Hypothalamus (tissue), 51 donors: Measurements from ENCODE around the gene UFL1.
A peak's percentile ranks its signal among the peaks of the same experiment; 100 is the strongest.
"Not testable (repeated sequence)": the region's sequence is repeated elsewhere in the genome, so short reads cannot be mapped to it uniquely, and the experiment has no call there.

Source experiments
- DNase-seq, 51 donors: peaks; one replicate each; lab custom pipeline; 2025; lab: John Stamatoyannopoulos, UW

Gene UFL1

DNA sequence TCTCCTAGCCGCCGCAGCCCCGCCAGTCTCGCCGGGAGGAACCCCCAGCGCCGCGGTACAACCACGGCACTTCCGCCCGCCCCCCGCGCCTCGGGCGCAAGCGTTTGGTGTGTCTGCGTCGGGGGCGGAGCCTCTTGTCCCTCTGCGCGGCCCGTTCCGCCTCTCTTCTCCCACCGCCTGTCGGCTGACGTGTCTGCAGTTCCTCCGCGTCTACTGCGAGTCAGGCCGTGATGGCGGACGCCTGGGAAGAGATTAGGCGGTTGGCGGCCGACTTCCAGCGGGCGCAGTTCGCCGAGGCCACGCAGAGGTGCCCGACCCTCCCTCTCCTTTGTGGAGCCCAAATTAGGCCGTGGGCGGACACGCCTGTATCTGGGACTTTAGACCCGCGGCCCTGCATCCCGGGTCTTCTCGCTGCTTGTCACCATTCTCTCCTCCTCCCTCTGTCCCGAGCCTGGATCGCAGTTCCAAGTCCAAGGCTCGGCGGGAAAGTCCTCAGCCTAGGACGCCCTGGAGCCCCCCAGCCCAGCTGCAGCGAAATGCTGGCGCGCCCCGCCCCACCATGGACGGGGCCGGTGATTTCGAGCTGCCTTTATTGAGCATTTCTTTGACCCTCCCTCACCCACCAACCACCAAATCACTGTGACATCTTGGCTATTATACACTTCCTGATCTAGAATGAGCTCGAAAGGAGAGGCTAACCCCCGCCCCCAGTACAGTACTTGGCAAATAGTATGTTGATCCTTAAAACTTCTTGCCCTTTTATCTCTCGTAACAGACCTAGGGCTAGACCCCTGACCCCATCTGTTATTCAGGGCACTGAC is at the start of gene UFL1:
Gene UFL1 (plus strand): TSS at position 163 of the 821 bp plus-strand sequence. CDS start 68 bp downstream, at position 231.
- DNase-seq: peak; percentile 61 to 97 (median 90)

GRCh38 chr6:96472291-96472690 is 49.3 kb upstream of the UFL1 start:
- not testable (repeated sequence) for DNase-seq

DNA sequence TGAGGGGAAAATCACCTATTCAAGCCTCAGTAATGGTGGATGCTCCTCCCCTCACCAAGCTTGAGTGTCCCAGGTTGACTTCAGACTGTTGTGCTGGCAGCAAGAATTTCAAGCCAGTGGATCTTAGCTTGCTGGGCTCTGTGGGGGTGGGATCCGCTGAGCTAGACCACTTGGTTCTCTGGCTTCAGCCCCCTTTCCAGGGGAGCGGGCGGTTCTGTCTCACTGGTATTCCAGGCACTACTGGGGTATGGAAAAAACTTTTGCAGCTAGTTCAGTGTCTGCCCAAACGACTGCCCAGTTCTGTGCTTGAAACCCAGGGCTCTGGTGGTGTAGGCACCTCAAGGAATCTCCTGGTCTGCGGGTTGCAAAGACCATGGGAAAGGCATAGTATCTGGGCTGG is 42.9 kb upstream of the UFL1 start:
- no peak for DNase-seq

GRCh38 chr6:96491926-96492325 is 29.7 kb upstream of the UFL1 start:
- DNase-seq: no peak

DNA sequence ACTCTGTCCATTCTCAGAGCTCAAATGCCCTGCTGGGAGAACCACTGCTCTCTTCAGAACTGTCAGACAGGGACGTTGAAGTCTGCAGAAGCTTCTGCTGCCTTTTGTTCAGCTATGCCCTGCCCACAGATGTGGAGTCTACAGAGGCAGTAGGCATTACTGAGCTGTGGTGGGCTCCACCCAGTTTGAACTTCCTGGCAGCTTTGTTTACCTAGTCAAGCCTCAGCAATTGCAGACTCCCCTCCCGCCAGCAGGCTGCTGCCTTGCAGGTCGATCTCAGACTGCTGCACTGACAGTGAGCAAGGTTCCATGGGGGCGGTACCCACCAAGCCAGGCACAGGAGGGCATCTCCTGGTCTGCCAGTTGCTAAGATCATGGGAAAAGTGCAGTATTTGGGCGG is 21.8 kb upstream of the UFL1 start:
- DNase-seq: no peak

DNA sequence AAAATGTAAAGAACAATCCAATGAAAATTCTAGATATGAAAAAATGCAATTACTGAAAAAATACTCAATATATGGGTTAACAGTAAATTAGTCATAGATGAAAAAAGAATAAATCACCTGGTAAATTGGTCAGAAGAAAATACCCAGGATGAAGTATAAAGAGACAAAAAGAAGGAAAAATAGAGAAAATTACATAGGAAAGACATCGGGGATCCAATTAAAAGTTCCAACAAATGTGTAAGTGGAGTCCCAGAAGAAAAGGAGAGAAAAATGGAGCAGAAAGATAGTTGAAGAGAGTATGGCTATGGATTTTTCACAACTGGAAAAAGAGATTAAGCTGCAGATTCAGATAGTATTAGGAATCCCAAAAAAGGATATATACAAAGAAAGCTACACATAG is 18.7 kb upstream of the UFL1 start:
- no peak for DNase-seq

GRCh38 chr6:96505363-96505762 is 16.2 kb upstream of the UFL1 start:
- DNase-seq: no peak

GRCh38 chr6:96509281-96509680 is 12.3 kb upstream of the UFL1 start:
- DNase-seq: no peak

DNA sequence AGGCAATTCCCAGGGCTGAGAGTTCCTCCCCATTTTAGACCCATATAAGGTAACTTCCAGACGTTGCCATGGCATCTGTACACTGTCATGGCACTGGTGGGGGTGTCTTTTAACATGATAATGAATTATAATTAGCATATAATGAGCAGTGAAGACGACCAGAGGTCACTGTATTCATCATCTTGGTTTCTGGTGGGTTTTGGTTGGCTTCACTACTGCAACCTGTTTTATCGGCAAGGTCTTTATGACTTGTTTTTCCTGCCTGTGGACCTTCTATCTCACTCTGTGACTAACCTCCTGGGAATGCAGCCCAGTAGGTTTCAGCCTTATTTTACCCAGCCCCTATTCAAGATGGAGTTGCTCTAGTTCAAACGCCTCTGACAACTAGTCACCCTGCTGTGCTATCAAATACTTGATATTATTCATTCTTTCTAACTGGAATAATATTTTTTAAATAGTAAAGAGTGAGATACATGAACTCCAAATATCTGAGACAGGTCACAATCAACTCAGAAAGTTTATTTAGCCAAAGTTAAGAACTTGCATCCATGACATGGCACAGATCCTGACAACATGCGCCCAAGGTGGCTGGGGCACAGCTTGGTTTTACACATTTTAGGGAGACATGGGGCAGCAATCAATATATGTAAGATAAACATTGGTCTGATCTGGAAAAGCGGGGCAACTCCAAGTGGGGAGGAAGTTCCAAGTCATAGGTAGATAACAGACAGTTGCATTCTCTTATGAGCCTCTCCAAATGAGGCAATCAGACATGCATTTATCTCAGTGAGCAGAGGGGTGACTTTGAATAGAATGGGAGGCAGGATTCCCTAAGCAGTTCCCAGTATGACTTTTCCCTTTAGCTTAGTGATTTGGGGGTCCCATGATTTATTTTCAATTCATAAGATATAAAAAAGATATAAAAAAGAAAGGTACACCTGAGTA is 1.2 kb upstream of the UFL1 start:
- peak in 1 of 51 donors; percentile 5 for DNase-seq

DNA sequence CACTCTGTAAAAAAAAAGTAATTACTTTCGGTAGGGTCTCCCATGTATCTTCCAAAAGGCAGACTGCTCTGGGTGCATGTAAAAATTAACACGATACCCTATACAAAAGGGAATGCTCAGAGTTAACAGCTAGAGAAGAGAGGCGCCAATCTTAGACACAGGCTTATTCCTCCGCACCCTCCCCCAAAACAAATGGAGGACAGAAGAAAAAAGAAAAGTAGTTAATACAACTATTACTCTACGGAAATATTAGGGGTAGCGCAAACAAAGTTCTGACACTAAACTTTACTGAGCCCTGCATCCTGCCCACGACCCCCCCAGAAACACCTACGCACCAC is 331 bp upstream of the UFL1 start:
- DNase-seq: no peak

GRCh38 chr6:96522465-96523009 is 931 bp downstream of the UFL1 start:
- DNase-seq: no peak

GRCh38 chr6:96528193-96528592 is 6.6 kb downstream of the UFL1 start:
- DNase-seq: no peak

- DNase-seq: no peak
Observed at GRCh38 chr6:96532399-96532798, 10.8 kb downstream of the UFL1 start.

GRCh38 chr6:96537726-96538125 is 16.1 kb downstream of the UFL1 start:
- DNase-seq: no peak

GRCh38 chr6:96542702-96543101 is 21.1 kb downstream of the UFL1 start:
- no peak for DNase-seq

GRCh38 chr6:96545882-96546281 is 24.3 kb downstream of the UFL1 start:
- no peak for DNase-seq

GRCh38 chr6:96547654-96548053 is 26.0 kb downstream of the UFL1 start:
- no peak for DNase-seq

DNA sequence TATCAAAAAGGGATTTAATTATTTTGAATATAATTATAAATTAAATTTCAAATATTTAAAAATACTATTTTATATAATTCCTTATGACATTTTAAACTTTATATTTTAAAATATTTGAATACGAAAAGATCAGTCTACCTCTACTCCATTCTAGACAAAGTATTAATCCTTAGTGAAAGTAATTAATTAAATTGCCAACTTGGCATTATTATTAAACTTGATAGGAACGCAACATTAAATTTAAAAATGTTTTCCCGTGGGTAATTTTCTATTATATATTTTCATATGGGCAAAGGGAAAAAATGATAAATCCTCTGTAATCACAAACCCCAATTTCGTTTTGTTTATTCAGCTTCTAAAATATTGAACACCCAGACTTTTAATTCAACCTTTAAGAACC is 33.0 kb downstream of the UFL1 start:
- no peak for DNase-seq

- DNase-seq: not testable (repeated sequence)
Observed at GRCh38 chr6:96559740-96560139, 38.1 kb downstream of the UFL1 start.

GRCh38 chr6:96562886-96563285 is 41.3 kb downstream of the UFL1 start, which contains the start of gene FHL5:
Gene FHL5, plus strand, starts transcription at chr6:96563128. Its CDS starts 40,486 bp downstream, at chr6:96603614.
- no peak for DNase-seq

DNA sequence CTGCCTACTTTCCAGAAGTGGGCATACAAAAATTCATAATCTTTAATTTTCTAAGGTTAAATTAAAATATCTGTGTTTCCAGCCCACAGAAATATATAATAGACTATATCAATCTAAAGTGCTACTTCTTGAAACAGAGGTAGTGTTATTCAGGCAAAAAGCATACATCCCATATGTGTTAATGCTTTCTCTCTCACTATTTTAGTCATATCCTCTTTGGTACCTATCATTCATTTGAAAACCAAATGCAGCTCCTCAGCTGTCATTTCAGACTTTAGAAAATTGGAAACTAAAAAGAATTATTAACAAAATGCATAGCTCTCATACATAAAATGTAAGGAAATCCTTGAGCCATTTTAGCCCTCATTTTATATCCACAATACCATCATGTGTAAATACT is 42.2 kb downstream of the UFL1 start:
- no peak for DNase-seq
